Left ventricle myocardium inferior (tissue), 1 donor: ENCODE results near the gene FTCD. TPM values are rescaled to one million over a fixed set of nuclear protein-coding genes. Genes with fewer than 3 reads are reported as not detected.
"Not testable (repeated sequence)": the region's sequence is repeated elsewhere in the genome, so short reads cannot be mapped to it uniquely, and the experiment has no call there.

Experiments
- DNase-seq: peaks from one replicate; pipeline ENCODE4 v3.0.0-alpha.2; 2020
- H3K27ac ChIP-seq: fragments of 200-600 bp; replicated peaks from 2 replicates; pipeline ENCODE4 v1.8.0; 2021
- H3K27me3 ChIP-seq: fragments of 200-600 bp; 2 replicates; pipeline ENCODE4 v1.8.0; 2021; ENCODE audit warnings: low read depth
- H3K36me3 ChIP-seq: fragments of 200-600 bp; 2 replicates; pipeline ENCODE4 v1.8.0; 2021
- H3K4me1 ChIP-seq: fragments of 200-600 bp; 2 replicates; pipeline ENCODE4 v1.8.0; 2021
- H3K4me3 ChIP-seq: fragments of 200-600 bp; 2 replicates; pipeline ENCODE4 v1.8.0; 2021; ENCODE audit warnings: mild to moderate bottlenecking, moderate library complexity
- H3K9me3 ChIP-seq: fragments of 200-600 bp; replicated peaks from 2 replicates; pipeline ENCODE4 v1.8.0; 2021
- CTCF ChIP-seq: fragments of 200-600 bp; IDR thresholded peaks from 2 replicates; pipeline ENCODE4 v1.8.0; 2021; ENCODE audit warnings: antibody characterized with exemption, mild to moderate bottlenecking, borderline replicate concordance
- intact Hi-C: fragments of 100-400 bp; cut with micrococcal nuclease; formaldehyde crosslinking; loops from one replicate; pipeline ENCODE4 v1.11.0; 2022
- total RNA-seq: library from RNA; stranded (reverse); fragmentation: NEBNext Ultra II Directional; extraction: Animal tissue kit (Norgen Biotek cat#: 25700); gene quantifications from one replicate; pipeline ENCODE4 v1.2.1, GENCODE V29; 2021
- donor health status: DM: no; HTN: yes; CAD: no; lungs with severe emphysema.

The FTCD gene
- total RNA-seq, 1 donor from 2014 or later = 2.2 TPM

- H3K4me3 ChIP-seq = no peak overlapping the region
- TF ChIP-seq CTCF = no peak
- DNase-seq = no peak
- no peak overlapping the region for H3K27ac ChIP-seq
- no peaks in the 10 kb centered on the region for H3K9me3 ChIP-seq
- no peaks in the 10 kb centered on the region for H3K27me3 ChIP-seq
- intact Hi-C loops = no loop called here
- no peaks in the 10 kb centered on the region for H3K36me3 ChIP-seq
- H3K4me1 ChIP-seq = peaks cover 16% of the 10 kb centered on the region
Observed at GRCh38 chr21:46150491-46151121, 4.8 kb downstream of the FTCD start.

- Histone ChIP-seq H3K4me3 (no peak overlapping the region), H3K27me3 (no peaks in the 10 kb centered on the region), H3K4me1 (peaks cover 16% of the 10 kb centered on the region), H3K27ac (no peak overlapping the region), H3K36me3 (no peaks in the 10 kb centered on the region), H3K9me3 (no peaks in the 10 kb centered on the region)
- intact Hi-C loops = no loop called here
- no peak for DNase-seq
- TF ChIP-seq CTCF = no peak
Observed at GRCh38 chr21:46150073-46150472, 5.3 kb downstream of the FTCD start.

- Histone ChIP-seq H3K27ac (no peak overlapping the region), H3K27me3 (no peaks in the 10 kb centered on the region), H3K4me1 (peaks cover 16% of the 10 kb centered on the region), H3K4me3 (no peak overlapping the region), H3K36me3 (no peaks in the 10 kb centered on the region), H3K9me3 (no peaks in the 10 kb centered on the region)
- intact Hi-C loops = no loop called here
- no peak for TF ChIP-seq CTCF
- no peak for DNase-seq
Observed at GRCh38 chr21:46149205-46149901, 6.0 kb downstream of the FTCD start.

- TF ChIP-seq CTCF = no peak
- no peak for DNase-seq
- peaks cover 18% of the 10 kb centered on the region for H3K4me1 ChIP-seq
- H3K36me3 ChIP-seq = no peaks in the 10 kb centered on the region
- no peaks in the 10 kb centered on the region for H3K27me3 ChIP-seq
- H3K27ac ChIP-seq = no peak overlapping the region
- intact Hi-C loops = no loop called here
- no peak overlapping the region for H3K4me3 ChIP-seq
- no peaks in the 10 kb centered on the region for H3K9me3 ChIP-seq
Observed at GRCh38 chr21:46148106-46148505, 7.3 kb downstream of the FTCD start.

- H3K9me3 ChIP-seq, DNase-seq, H3K4me3 ChIP-seq, H3K27ac ChIP-seq, H3K36me3 ChIP-seq, H3K27me3 ChIP-seq, intact Hi-C loops: not testable (repeated sequence)
- H3K4me1 ChIP-seq = peaks cover 11% of the 10 kb centered on the region
- TF ChIP-seq CTCF = peak; percentile 62
Observed at GRCh38 chr21:46147429-46147828, 8.0 kb downstream of the FTCD start.
